Breast epithelium (tissue), 4 donors: ENCODE results near the gene HNRNPF. TPM values are rescaled to one million over a fixed set of nuclear protein-coding genes. Genes with fewer than 3 reads are reported as not detected.
"Not testable (repeated sequence)": the region's sequence is repeated elsewhere in the genome, so short reads cannot be mapped to it uniquely, and the experiment has no call there.

Experiments
- DNase-seq, 2 donors: peaks; one replicate each; pipeline ENCODE4 v3.0.0-alpha.2; 2019; ENCODE audit warnings: low spot score in 2 of 2
- H3K27ac ChIP-seq, 2 donors: fragments of 200-600 bp; sonication (generic) in 1 of 2; one replicate each; pipeline ENCODE4 v1.5.1; 2016 to 2019; ENCODE audit warnings: mild to moderate bottlenecking in 1 of 2
- H3K27me3 ChIP-seq, 2 donors: fragments of 200-600 bp; sonication (generic) in 1 of 2; one replicate each; pipeline versions ENCODE4 v1.5.1 to v1.6.0; 2017 to 2019; ENCODE audit warnings: control low read depth in 1 of 2, mild to moderate bottlenecking in 1 of 2
- H3K36me3 ChIP-seq: fragments of 200-600 bp; one replicate; pipeline ENCODE4 v1.5.1; 2019
- H3K4me1 ChIP-seq, 2 donors: fragments of 200-600 bp; sonication (generic); one replicate each; pipeline ENCODE4 v1.5.1; 2016 to 2019; ENCODE audit warnings: control low read depth in 1 of 2
- H3K4me3 ChIP-seq, 3 donors: fragments of 200-600 bp; sonication (generic); 1 replicate in 2 of 3; 2 replicates in 1 of 3; pipeline ENCODE4 v1.5.1; 2016 to 2019; ENCODE audit warnings: mild to moderate bottlenecking in 3 of 3, moderate library complexity in 2 of 3
- H3K9me3 ChIP-seq, 2 donors: fragments of 200-600 bp; sonication (generic) in 1 of 2; one replicate each; pipeline ENCODE4 v1.5.1; 2016 to 2019; ENCODE audit warnings: control low read depth in 1 of 2
- CTCF ChIP-seq, 3 donors: fragments of 450-650 bp; IDR thresholded peaks; one replicate each; pipeline ENCODE4 v1.5.1; 2016 to 2017; ENCODE audit warnings: antibody characterized with exemption in 3 of 3, mild to moderate bottlenecking in 3 of 3, moderate library complexity in 3 of 3
- POLR2A ChIP-seq: fragments of 450-650 bp; IDR thresholded peaks from one replicate; pipeline ENCODE4 v1.6.1; 2016; ENCODE audit warnings: antibody characterized with exemption, mild to moderate bottlenecking, moderate library complexity
- POLR2AphosphoS5 ChIP-seq, 3 donors: sonication (generic); formaldehyde crosslinking; IDR thresholded peaks; one replicate each; pipeline ENCODE4 v1.6.1; 2017; ENCODE audit warnings: antibody characterized with exemption in 3 of 3
- intact Hi-C: fragments of 100-400 bp; cut with DNase I; formaldehyde crosslinking; loops from one replicate; pipeline ENCODE4 v1.15.1; 2023; ENCODE audit warnings: low total_unique reads
- total RNA-seq, 3 donors: library from RNA; depleted of rRNA; stranded (reverse); fragments of >200 nt; gene quantifications; one replicate each; pipeline ENCODE4 v1.1.0, GENCODE V29; 2016

HNRNPF gene
- total RNA-seq, 3 donors from 2014 or later, result 175 to 213 (median 207) TPM

- Histone ChIP-seq H3K4me3 (no peak overlapping the region), H3K36me3 (no peaks in the 10 kb centered on the region), H3K27ac (no peak overlapping the region), H3K27me3 (no peaks in the 10 kb centered on the region), H3K4me1 (no peaks in the 10 kb centered on the region), H3K9me3 (no peaks in the 10 kb centered on the region)
- TF ChIP-seq POLR2A (no peak), CTCF (IDR thresholded peaks at IDR 0.05) (no peak), POLR2AphosphoS5 (IDR thresholded peaks at IDR 0.05) (no peak)
- no peak for DNase-seq
- intact Hi-C loops, result no loop called here
These were observed 67.5 kb downstream of the HNRNPF start for GRCh38 chr10:43341450-43341849.

GRCh38 chr10:43340619-43341018 lies 68.4 kb downstream of the HNRNPF start:
- intact Hi-C loops, result no loop called here
- no peaks in the 10 kb centered on the region for H3K4me1 ChIP-seq
- DNase-seq, result peak; percentile 76
- H3K9me3 ChIP-seq, result no peaks in the 10 kb centered on the region
- H3K27ac ChIP-seq, result peak overlapping the region in 1 of 2 donors; percentile 54
- H3K36me3 ChIP-seq, result no peaks in the 10 kb centered on the region
- no peaks in the 10 kb centered on the region for H3K27me3 ChIP-seq
- TF ChIP-seq CTCF (IDR thresholded peaks at IDR 0.05) (no peak), POLR2A (no peak), POLR2AphosphoS5 (IDR thresholded peaks at IDR 0.05) (peak in 1 of 3 donors; percentile 13)
- H3K4me3 ChIP-seq, result no peak overlapping the region

- H3K27me3 ChIP-seq, result no peaks in the 10 kb centered on the region
- H3K4me3 ChIP-seq, result no peak overlapping the region
- no peak for TF ChIP-seq POLR2AphosphoS5 (IDR thresholded peaks at IDR 0.05)
- TF ChIP-seq POLR2A, result no peak
- TF ChIP-seq CTCF (IDR thresholded peaks at IDR 0.05), result no peak
- H3K36me3 ChIP-seq, result no peaks in the 10 kb centered on the region
- H3K4me1 ChIP-seq, result no peaks in the 10 kb centered on the region
- intact Hi-C loops, result no loop called here
- H3K27ac ChIP-seq, result peak overlapping the region; percentile 4 to 54
- DNase-seq, result no peak
- H3K9me3 ChIP-seq, result no peaks in the 10 kb centered on the region
These were observed 68.9 kb downstream of the HNRNPF start for GRCh38 chr10:43340101-43340500.

- Histone ChIP-seq H3K27ac (no peak overlapping the region), H3K4me3 (no peak overlapping the region), H3K27me3 (no peaks in the 10 kb centered on the region), H3K9me3 (no peaks in the 10 kb centered on the region), H3K36me3 (no peaks in the 10 kb centered on the region), H3K4me1 (no peaks in the 10 kb centered on the region)
- no peak for DNase-seq
- no peak for TF ChIP-seq CTCF (IDR thresholded peaks at IDR 0.05)
- intact Hi-C loops, result no loop called here
These were observed 69.8 kb downstream of the HNRNPF start for GRCh38 chr10:43339136-43339535.

GRCh38 chr10:43338117-43338516 lies 70.9 kb downstream of the HNRNPF start:
- Histone ChIP-seq H3K9me3 (no peaks in the 10 kb centered on the region), H3K27ac (no peak overlapping the region), H3K36me3 (no peaks in the 10 kb centered on the region), H3K27me3 (no peaks in the 10 kb centered on the region), H3K4me3 (no peak overlapping the region), H3K4me1 (no peaks in the 10 kb centered on the region)
- no peak for DNase-seq
- intact Hi-C loops, result no loop called here
- no peak for TF ChIP-seq POLR2AphosphoS5 (IDR thresholded peaks at IDR 0.05)
- TF ChIP-seq CTCF (IDR thresholded peaks at IDR 0.05), result no peak
- no peak for TF ChIP-seq POLR2A

GRCh38 chr10:43337536-43337935 lies 71.5 kb downstream of the HNRNPF start:
- not testable (repeated sequence) for H3K4me3 ChIP-seq

More at GRCh38 chr10:43337536-43337935, 71.5 kb downstream of the HNRNPF start:
- H3K4me1 ChIP-seq, DNase-seq, H3K27ac ChIP-seq, H3K36me3 ChIP-seq, intact Hi-C loops, H3K9me3 ChIP-seq, H3K27me3 ChIP-seq: not testable (repeated sequence)
